HG02763 (cell line): ENCODE results near the gene ARFIP1.

ENCODE experiments used
- ATAC-seq: cut with Tn5 transposase; IDR thresholded peaks from one replicate; pipeline ENCODE4 v1.9.1; 2021; ENCODE audit warnings: mild to moderate bottlenecking, moderate library complexity; ENCODE audit not compliant: unreplicated experiment

ARFIP1 gene

GRCh38 chr4:152957437-152958171 is 177.8 kb downstream of the ARFIP1 start:
- ATAC-seq = no peak

- ATAC-seq = no peak
Observed at GRCh38 chr4:152959080-152959479, 179.3 kb downstream of the ARFIP1 start.

- no peak for ATAC-seq
Observed at GRCh38 chr4:152960082-152960481, 180.3 kb downstream of the ARFIP1 start.

- ATAC-seq = no peak
Observed at GRCh38 chr4:152961014-152961772, 181.4 kb downstream of the ARFIP1 start.

GRCh38 chr4:152961773-152962115 is 182.0 kb downstream of the ARFIP1 start:
- no peak for ATAC-seq
